ENCODE data around the gene CDH19. TPM values are rescaled to one million over a fixed set of nuclear protein-coding genes. Genes with fewer than 3 reads are reported as not detected.

CDH19 gene
- total RNA-seq, 2 donors from 2014 or later: not detected

DNA sequence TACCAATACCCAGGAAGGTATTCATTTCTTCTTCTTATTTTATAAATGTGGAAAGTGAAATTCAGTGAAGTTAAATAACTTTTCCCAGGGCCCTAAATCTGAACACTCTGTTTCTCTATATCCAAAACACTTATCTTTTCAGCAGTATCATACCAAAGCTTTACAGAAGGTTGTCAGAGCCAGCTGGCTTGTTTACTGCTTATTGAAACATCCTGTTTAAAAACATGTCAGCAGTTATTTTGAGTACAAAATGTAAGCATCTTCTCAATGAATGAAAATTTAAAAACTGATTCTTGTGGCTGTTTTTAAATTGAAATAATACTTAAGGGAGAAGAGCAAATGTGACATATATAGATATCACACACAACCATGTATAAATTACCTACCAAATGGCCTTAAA lies 11.3 kb upstream of the CDH19 start:
- Mint-ChIP-seq H3K27me3 (no peaks in the 10 kb centered on the region), H3K36me3 (ENCODE audit: low read depth) (no peaks in the 10 kb centered on the region), H3K27ac (no peak overlapping the region), H3K4me3 (no peak overlapping the region), H3K4me1 (no peaks in the 10 kb centered on the region)
- H3K9me3 ChIP-seq (ENCODE audit: control insufficient read depth, low read length, poor library complexity, severe bottlenecking): no peaks in the 10 kb centered on the region
- ATAC-seq (no peak), DNase-seq (no peak)

DNA sequence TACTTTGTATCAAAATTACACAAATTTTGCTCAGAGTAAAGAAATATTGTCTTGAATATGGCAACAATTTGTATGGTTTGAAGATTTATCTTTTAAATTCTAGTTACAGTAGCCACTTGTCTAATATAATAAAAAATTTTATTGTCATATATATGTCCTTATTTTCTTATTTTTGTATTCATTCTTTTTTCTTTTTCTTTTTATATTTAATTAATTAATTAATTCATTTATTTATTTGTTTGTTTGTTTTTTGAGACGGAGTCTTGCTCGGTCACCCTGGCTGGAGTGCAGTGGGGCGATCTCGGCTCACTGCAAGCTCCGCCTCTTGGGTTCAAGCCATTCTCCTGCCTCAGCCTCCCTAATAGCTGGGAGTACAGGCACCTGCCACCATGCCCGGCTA lies 3.7 kb upstream of the CDH19 start:
- H3K4me1 Mint-ChIP-seq: no peaks in the 10 kb centered on the region
- DNase-seq: no peak
- no peak overlapping the region for H3K27ac Mint-ChIP-seq
- H3K4me3 Mint-ChIP-seq: no peak overlapping the region
- H3K9me3 ChIP-seq (ENCODE audit: control insufficient read depth, low read length, poor library complexity, severe bottlenecking): no peaks in the 10 kb centered on the region
- ATAC-seq: no peak
- no peaks in the 10 kb centered on the region for H3K36me3 Mint-ChIP-seq (ENCODE audit: low read depth)
- no peaks in the 10 kb centered on the region for H3K27me3 Mint-ChIP-seq

DNA sequence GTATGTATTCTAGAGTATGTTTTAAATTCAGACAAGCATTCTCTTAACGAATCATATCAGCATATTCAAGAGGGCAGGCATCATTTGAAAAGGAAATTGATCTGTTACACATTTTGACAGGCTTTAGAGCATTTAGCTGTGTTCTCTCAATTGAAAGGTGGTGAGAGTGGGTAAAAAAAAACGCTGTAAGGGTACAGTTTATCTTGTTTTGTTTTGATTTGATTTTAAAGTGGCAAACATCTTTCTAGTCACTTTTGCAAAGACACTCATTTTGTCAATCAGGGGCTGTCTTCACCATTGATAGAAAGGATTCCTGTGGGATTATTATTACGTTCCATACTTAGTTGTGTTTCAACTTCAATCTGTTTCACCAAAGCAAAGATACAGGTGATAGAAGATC lies 2.2 kb downstream of the CDH19 start:
- DNase-seq: no peak
- no peak overlapping the region for H3K4me3 Mint-ChIP-seq
- H3K27me3 Mint-ChIP-seq: no peaks in the 10 kb centered on the region
- H3K27ac Mint-ChIP-seq: no peak overlapping the region
- no peak for ATAC-seq
- H3K9me3 ChIP-seq (ENCODE audit: control insufficient read depth, low read length, poor library complexity, severe bottlenecking): no peaks in the 10 kb centered on the region
- H3K4me1 Mint-ChIP-seq: no peaks in the 10 kb centered on the region
- no peaks in the 10 kb centered on the region for H3K36me3 Mint-ChIP-seq (ENCODE audit: low read depth)

DNA sequence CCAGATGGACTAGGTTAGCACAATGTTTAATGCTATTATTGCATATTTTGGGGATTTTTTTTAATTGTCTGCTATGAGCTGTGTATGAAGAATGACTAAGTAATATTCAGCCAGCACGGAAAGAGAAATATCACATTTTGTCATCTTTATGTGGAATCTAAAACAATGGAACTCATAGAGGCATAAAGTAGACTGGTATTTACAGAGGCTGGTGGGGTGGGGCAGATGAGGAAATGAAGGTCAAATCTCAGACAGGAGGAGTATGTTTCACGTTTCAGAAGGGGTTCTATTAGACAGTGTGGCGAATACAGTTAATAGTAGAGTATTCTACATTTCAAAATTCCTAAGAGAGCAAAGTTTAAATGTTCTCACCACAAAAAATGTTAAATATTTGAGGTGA lies 4.7 kb downstream of the CDH19 start:
- Mint-ChIP-seq H3K36me3 (ENCODE audit: low read depth) (no peaks in the 10 kb centered on the region), H3K4me1 (no peaks in the 10 kb centered on the region), H3K27me3 (no peaks in the 10 kb centered on the region), H3K4me3 (no peak overlapping the region), H3K27ac (no peak overlapping the region)
- DNase-seq (no peak), ATAC-seq (no peak)
- H3K9me3 ChIP-seq (ENCODE audit: control insufficient read depth, low read length, poor library complexity, severe bottlenecking): no peaks in the 10 kb centered on the region

DNA sequence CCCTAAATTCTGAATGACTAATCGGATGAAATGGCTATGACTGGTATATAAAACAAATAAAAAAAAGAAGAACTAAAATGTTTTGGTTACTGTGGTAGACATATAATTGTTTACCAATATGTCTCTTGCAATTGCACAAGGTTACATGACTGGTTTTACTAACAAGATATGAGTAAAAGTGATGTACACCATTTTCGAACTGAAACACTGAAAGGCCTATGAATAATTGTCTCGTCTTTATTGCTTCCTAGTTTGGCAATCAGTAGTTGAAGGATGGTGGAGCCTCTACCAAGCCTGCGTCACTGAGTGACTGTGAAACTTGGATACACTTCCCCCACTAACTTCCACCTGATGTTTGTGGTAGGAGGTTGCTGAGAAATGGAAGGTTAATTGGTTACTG lies 16.5 kb downstream of the CDH19 start:
- no peaks in the 10 kb centered on the region for H3K36me3 Mint-ChIP-seq (ENCODE audit: low read depth)
- H3K27ac Mint-ChIP-seq: no peak overlapping the region
- H3K4me3 Mint-ChIP-seq: no peak overlapping the region
- no peak for ATAC-seq
- H3K9me3 ChIP-seq (ENCODE audit: control insufficient read depth, low read length, poor library complexity, severe bottlenecking): no peaks in the 10 kb centered on the region
- DNase-seq: no peak
- H3K4me1 Mint-ChIP-seq: no peaks in the 10 kb centered on the region
- H3K27me3 Mint-ChIP-seq: no peaks in the 10 kb centered on the region

DNA sequence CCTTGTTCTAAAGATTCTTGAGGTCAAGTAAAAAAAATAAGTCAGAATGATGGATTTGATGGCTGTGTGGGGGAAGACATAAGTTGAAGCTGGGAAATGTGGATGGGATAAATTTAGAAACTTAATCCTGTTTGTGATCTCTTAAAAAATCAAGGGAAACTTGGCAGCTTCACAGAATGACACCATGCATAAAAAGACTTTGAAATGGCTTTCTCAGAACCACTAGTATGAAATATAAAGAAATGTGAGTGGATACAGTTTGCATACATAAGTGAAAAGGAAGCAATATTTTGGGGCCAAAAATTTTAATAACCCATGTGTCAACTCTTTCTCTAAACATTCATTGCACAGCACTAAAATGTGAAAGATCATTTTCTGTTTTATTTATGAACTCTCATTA lies 21.7 kb downstream of the CDH19 start:
- DNase-seq: no peak
- no peak overlapping the region for H3K4me3 Mint-ChIP-seq
- no peak overlapping the region for H3K27ac Mint-ChIP-seq
- H3K27me3 Mint-ChIP-seq: no peaks in the 10 kb centered on the region
- H3K9me3 ChIP-seq (ENCODE audit: control insufficient read depth, low read length, poor library complexity, severe bottlenecking): no peaks in the 10 kb centered on the region
- H3K36me3 Mint-ChIP-seq (ENCODE audit: low read depth): no peaks in the 10 kb centered on the region
- no peaks in the 10 kb centered on the region for H3K4me1 Mint-ChIP-seq
- no peak for ATAC-seq

DNA sequence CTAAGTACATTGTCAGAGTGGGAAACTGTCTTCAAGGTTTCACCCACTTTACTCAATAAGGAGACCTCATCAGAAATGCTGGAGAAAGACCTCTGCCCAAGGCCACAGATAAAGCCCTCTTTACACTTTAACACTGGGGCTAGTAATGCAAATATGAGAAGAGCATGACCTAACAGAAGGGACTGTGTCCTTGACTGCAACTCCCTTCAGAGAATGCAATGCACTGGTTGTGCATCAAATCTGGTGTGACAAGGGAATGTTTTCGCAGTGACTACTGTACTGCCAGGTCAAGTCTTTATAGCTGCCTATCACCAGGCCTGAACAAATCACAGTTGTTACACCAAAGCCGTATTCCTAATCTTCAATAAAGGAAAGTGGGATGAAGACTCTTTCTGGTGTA lies 28.6 kb downstream of the CDH19 start:
- Mint-ChIP-seq H3K36me3 (ENCODE audit: low read depth) (no peaks in the 10 kb centered on the region), H3K4me1 (no peaks in the 10 kb centered on the region), H3K4me3 (no peak overlapping the region), H3K27ac (no peak overlapping the region), H3K27me3 (no peaks in the 10 kb centered on the region)
- ATAC-seq (no peak), DNase-seq (no peak)
- H3K9me3 ChIP-seq (ENCODE audit: control insufficient read depth, low read length, poor library complexity, severe bottlenecking): no peaks in the 10 kb centered on the region

DNA sequence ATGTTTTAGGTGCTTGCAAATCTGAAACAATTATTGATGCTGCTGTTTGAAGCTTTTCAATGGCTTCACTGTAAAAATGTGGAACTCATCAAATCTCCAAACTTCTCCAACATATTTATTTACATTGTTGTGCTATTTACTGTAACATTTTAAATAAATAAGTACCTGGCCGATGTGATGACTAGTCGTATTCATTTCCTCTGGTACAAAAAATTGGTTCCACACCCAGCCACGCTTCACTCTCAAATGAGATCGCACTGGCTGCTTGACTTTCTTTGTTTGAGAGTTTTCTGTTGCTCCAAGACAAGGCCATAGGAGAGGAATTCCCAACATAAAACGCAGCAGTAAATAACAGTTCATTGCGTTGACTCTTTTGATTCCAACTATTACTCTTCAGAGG lies 32.0 kb downstream of the CDH19 start:
- Mint-ChIP-seq H3K36me3 (ENCODE audit: low read depth) (no peaks in the 10 kb centered on the region), H3K4me3 (no peak overlapping the region), H3K27me3 (no peaks in the 10 kb centered on the region), H3K27ac (no peak overlapping the region), H3K4me1 (no peaks in the 10 kb centered on the region)
- ATAC-seq: no peak
- H3K9me3 ChIP-seq (ENCODE audit: control insufficient read depth, low read length, poor library complexity, severe bottlenecking): no peaks in the 10 kb centered on the region
- no peak for DNase-seq

DNA sequence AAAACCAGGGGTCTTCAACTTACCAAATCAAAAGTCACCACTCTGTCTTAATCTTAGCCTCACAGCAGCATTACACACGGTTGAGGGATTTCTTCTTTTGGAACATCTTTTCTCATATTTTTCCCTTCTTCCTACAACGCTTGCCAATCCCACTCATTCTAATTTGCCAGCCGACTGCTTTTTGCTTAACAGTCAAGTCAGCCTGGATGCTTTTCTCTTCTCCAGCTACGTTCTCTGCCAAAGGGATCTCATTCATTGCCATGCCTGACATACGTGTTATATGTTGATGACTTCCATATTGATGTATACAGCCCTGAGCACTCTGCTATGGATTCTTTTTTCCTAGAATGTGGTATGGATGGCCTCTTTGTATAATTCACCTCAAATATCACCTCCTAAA lies 37.3 kb downstream of the CDH19 start:
- H3K9me3 ChIP-seq (ENCODE audit: control insufficient read depth, low read length, poor library complexity, severe bottlenecking): no peaks in the 10 kb centered on the region
- H3K4me3 Mint-ChIP-seq: no peak overlapping the region
- ATAC-seq (no peak), DNase-seq (no peak)
- no peaks in the 10 kb centered on the region for H3K27me3 Mint-ChIP-seq
- no peaks in the 10 kb centered on the region for H3K36me3 Mint-ChIP-seq (ENCODE audit: low read depth)
- H3K27ac Mint-ChIP-seq: no peak overlapping the region
- H3K4me1 Mint-ChIP-seq: no peaks in the 10 kb centered on the region

DNA sequence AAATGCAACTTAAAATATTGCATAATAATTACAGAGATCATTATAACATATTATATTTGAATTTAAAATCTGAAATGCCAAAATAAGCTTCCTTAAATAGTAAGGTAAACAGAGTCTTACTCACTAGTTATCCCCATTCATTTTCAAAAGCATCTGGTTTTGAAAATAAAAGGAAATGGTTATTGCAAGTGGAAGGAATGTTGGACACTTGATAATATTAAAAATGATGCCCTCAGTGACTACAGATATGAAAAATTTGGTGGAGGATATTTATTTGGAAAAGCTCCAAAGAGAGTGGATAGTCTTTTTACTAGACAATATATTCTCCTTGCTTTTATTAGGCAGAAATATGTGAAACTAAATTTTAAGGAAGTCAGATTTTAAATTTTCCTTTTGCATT lies 39.7 kb downstream of the CDH19 start:
- Mint-ChIP-seq H3K4me3 (no peak overlapping the region), H3K4me1 (no peaks in the 10 kb centered on the region), H3K36me3 (ENCODE audit: low read depth) (no peaks in the 10 kb centered on the region), H3K27ac (no peak overlapping the region), H3K27me3 (no peaks in the 10 kb centered on the region)
- ATAC-seq: no peak
- no peak for DNase-seq
- H3K9me3 ChIP-seq (ENCODE audit: control insufficient read depth, low read length, poor library complexity, severe bottlenecking): no peaks in the 10 kb centered on the region

DNA sequence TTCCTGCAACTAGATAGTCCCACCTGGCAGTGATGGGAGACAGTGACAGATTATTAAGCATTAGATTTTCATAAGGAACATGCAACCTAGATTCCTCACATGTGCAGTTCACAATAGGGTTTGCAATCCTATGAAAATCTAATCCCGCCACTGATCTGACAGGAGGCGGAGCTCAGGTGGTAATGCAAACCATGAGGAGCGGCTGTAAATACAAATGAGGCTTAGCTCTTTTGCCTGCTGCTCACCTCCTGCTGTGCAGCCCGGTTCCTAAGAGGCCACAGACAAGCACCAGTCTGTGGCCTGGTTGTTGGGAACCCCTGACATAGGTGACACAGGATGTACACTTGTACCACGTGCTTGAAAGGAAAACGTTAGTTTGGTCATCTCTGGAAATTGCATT lies 41.6 kb downstream of the CDH19 start:
- Mint-ChIP-seq H3K27me3 (no peaks in the 10 kb centered on the region), H3K27ac (no peak overlapping the region), H3K4me3 (no peak overlapping the region), H3K4me1 (no peaks in the 10 kb centered on the region), H3K36me3 (ENCODE audit: low read depth) (no peaks in the 10 kb centered on the region)
- no peaks in the 10 kb centered on the region for H3K9me3 ChIP-seq (ENCODE audit: control insufficient read depth, low read length, poor library complexity, severe bottlenecking)
- ATAC-seq (no peak), DNase-seq (no peak)

DNA sequence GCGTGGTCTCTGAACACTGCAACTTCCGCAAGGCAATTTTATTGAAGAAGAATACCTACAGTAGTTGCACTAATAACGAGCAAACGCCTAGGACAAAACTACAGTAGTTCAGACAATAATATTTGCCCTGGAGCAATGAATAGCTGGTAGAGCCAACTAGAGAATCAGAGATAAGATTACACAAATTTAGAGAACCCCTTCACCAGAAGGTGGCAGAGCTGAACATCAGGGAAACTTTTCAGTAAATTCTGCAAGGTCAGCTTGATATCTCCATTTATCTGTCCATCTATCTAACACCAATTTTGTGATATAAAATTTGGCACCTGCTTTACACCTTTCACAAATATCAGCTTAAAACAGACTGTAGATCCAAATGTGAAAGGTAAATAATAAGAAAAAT lies 43.8 kb downstream of the CDH19 start:
- no peaks in the 10 kb centered on the region for H3K9me3 ChIP-seq (ENCODE audit: control insufficient read depth, low read length, poor library complexity, severe bottlenecking)
- Mint-ChIP-seq H3K4me3 (no peak overlapping the region), H3K27ac (no peak overlapping the region), H3K36me3 (ENCODE audit: low read depth) (no peaks in the 10 kb centered on the region), H3K4me1 (no peaks in the 10 kb centered on the region), H3K27me3 (no peaks in the 10 kb centered on the region)
- no peak for ATAC-seq
- no peak for DNase-seq

DNA sequence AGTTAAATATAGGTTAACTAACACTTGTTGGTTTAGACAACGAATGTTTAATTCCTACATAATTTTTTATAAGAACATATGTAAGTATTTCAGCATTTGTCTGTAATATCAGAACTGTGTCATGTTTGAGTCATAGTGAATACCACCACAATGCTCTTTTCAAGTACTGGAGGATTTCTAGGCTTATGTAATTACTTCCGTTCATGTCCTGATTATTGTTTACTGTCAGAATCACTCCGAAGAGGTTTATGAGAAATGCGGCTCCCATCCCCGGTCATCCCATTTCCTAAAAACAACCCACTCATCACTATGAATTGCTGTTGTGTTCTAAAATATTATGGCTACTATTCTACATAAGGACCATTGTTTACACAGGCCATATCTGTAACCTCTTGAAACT lies 45.1 kb downstream of the CDH19 start:
- DNase-seq (no peak), ATAC-seq (no peak)
- no peaks in the 10 kb centered on the region for H3K27me3 Mint-ChIP-seq
- no peak overlapping the region for H3K4me3 Mint-ChIP-seq
- H3K27ac Mint-ChIP-seq: no peak overlapping the region
- no peaks in the 10 kb centered on the region for H3K4me1 Mint-ChIP-seq
- H3K9me3 ChIP-seq (ENCODE audit: control insufficient read depth, low read length, poor library complexity, severe bottlenecking): no peaks in the 10 kb centered on the region
- no peaks in the 10 kb centered on the region for H3K36me3 Mint-ChIP-seq (ENCODE audit: low read depth)

DNA sequence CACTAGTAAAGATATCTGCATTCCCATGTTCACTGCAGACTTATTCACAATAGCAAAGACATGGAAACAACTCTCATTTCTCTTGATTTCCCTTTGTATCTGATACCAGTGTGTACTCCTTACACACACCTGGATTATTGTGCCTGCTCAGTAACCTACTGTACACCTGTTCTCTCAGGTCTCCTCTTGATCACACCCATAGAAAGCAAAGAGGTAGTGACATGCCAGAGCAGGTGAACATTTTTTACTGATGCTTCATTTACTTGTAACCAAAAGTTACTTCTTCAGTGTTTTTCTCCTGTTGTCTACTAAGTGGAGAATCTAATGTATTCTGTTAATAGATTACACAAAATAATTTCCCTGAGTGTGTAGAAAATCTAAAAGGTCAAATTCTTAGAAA lies 46.8 kb downstream of the CDH19 start:
- DNase-seq (no peak), ATAC-seq (no peak)
- no peak overlapping the region for H3K4me3 Mint-ChIP-seq
- no peaks in the 10 kb centered on the region for H3K36me3 Mint-ChIP-seq (ENCODE audit: low read depth)
- no peaks in the 10 kb centered on the region for H3K4me1 Mint-ChIP-seq
- H3K27ac Mint-ChIP-seq: no peak overlapping the region
- no peaks in the 10 kb centered on the region for H3K27me3 Mint-ChIP-seq
- H3K9me3 ChIP-seq (ENCODE audit: control insufficient read depth, low read length, poor library complexity, severe bottlenecking): no peaks in the 10 kb centered on the region

DNA sequence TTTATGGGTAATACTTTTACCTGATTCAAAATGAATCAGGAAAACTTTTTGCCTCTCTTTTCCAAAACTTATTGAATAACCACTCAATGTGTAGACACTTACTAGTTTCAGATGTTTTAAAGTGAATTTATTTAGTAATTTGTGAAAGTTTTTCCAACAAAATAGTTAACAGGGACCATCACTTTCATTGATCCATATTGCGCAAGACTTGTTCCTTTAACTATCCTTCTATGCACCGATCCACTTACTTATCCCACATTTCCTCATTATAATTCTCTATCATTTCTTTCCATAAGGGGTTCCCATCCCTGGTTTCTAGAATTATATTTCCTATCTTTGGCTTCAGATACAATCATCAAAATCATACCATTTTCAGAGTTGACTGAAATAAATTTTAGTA lies 48.3 kb downstream of the CDH19 start:
- DNase-seq (no peak), ATAC-seq (no peak)
- H3K27ac Mint-ChIP-seq: no peak overlapping the region
- H3K36me3 Mint-ChIP-seq (ENCODE audit: low read depth): no peaks in the 10 kb centered on the region
- no peaks in the 10 kb centered on the region for H3K9me3 ChIP-seq (ENCODE audit: control insufficient read depth, low read length, poor library complexity, severe bottlenecking)
- H3K4me1 Mint-ChIP-seq: no peaks in the 10 kb centered on the region
- H3K4me3 Mint-ChIP-seq: no peak overlapping the region
- H3K27me3 Mint-ChIP-seq: no peaks in the 10 kb centered on the region
